Suppressor macrophage treated with lipopolysaccharide for 4 hours (primary cell): ENCODE data around the gene SRP68.
A peak's percentile ranks its signal among the peaks of the same experiment; 100 is the strongest.
"Not testable (repeated sequence)": the region's sequence is repeated elsewhere in the genome, so short reads cannot be mapped to it uniquely, and the experiment has no call there.

Source experiments
- DNase-seq: peaks from one replicate; pipeline ENCODE4 v3.0.0-alpha.2; 2020

SRP68 gene

DNA sequence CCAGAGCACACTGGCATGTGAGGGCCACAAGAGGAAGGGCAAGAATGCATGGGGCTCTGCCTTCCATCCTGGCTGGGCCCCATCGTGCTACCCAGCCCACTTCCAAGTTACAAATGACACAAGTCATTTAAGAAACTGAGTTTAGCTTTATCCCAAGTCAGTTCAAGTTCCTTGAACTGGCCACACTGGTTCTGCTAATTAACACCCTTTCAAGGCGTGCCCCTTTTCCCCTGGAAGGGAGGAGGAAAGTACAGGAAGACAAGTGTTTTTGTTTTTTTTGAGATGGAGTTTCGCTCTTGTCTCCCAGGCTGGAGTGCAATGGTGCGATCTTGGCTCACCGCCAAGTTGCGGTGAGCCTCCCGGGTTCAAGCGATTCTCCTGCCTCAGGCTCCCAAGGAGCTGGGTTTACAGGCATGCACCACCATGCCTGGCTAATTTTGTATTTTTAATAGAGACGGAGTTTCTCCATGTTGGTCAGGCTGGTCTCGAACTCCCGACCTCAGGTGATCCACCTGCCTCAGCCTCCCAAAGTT is 27.8 kb downstream of the SRP68 start:
- not testable (repeated sequence) for DNase-seq

- not testable (repeated sequence) for DNase-seq
These were observed 29.4 kb downstream of the SRP68 start for GRCh38 chr17:76042868-76043267.

GRCh38 chr17:76040376-76040775 is 31.9 kb downstream of the SRP68 start:
- DNase-seq, result no peak

- DNase-seq, result no peak
These were observed 33.2 kb downstream of the SRP68 start for GRCh38 chr17:76039121-76039520.

GRCh38 chr17:76038050-76038449 is 34.3 kb downstream of the SRP68 start:
- DNase-seq, result no peak

GRCh38 chr17:76036497-76037261 is 35.6 kb downstream of the SRP68 start:
- DNase-seq, result no peak

GRCh38 chr17:76034428-76035350 is 37.6 kb downstream of the SRP68 start:
- no peak for DNase-seq

DNA sequence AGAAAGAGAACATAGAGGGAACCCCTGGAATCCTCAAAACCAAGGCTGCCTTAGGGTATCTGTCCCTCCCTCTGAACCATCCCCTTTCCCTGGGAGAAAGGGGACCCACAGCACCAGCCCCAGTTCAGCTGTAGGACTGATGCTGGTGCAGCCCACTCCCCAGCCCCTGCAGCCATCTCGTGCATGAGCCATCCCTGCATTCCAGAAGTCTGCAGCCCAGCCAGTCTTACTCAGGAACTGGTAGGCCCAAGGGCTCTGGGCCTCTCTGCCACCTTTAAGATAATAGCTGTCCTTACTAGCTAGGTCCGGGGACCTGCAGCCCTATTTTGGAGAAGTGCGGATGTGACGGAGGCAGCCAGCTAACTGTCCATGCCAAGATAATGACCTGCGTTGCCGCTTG is 39.2 kb downstream of the SRP68 start:
- DNase-seq, result no peak

- DNase-seq, result no peak
These were observed 39.6 kb downstream of the SRP68 start for GRCh38 chr17:76032780-76033108.

DNA sequence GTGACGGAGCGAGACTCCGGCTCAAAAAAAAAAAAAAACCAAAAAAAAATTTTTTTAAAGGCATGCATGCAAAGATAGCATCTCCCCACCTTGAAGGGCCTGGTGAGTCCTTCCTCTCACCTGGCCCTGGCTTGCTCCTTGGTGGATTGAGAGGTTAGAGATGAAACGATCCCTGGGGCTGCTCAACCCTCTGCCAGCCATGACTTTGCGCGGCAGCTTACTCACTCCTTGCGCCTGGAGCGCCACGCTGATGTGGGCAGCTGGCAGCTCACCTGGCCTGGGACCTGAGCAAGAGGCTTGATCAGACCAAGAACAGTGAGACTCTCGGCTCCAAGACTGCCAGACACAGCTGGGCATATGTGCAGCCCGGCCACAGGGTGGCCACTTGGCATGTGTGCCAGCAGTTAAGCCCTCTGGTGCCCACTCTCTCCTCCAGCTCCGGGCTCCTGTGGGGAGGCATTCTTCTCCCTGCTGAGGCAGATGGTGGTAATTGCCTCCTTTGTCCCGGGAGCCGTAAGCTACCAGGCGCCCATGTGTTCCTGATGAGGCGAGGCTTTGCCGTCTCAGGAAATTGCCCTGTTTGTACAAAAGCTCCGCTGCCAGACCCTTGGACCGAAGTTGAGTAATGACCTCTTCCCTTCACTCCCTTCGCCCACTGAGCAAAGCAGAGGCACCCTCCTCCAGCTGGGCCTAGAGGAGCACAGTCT is 40.1 kb downstream of the SRP68 start:
- DNase-seq, result no peak

- peak; percentile 15 for DNase-seq
These were observed 45.0 kb downstream of the SRP68 start, which contains the start of gene EVPL for GRCh38 chr17:76027159-76027839. Gene EVPL, minus strand, starts transcription at chr17:76027306. Its CDS starts 108 bp downstream, at chr17:76027198.

DNA sequence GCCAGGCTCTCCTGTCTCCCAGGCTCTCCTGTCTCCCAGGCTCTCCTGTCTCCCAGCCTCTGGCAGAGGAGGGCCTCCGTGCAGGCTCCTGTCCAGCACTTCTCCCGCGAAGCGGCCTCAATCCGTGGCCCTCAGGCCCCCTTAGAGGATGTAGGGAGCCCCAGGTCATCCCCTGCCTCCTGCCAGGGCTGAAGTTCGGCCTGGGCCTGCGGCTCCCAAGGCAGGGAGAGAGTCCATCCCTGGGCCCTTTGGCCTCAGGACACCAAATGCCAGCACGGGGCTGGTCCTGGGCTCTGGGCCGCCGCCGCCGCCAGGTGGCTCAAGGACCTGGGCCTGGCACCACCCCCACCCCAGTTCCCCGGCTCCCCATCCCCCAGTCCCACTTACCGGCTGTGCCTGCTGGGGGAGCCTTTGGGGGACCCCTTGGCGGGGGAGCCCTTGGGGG is 45.6 kb downstream of the SRP68 start:
- DNase-seq, result no peak

GRCh38 chr17:76025294-76025693 is 47.0 kb downstream of the SRP68 start:
- DNase-seq, result no peak

DNA sequence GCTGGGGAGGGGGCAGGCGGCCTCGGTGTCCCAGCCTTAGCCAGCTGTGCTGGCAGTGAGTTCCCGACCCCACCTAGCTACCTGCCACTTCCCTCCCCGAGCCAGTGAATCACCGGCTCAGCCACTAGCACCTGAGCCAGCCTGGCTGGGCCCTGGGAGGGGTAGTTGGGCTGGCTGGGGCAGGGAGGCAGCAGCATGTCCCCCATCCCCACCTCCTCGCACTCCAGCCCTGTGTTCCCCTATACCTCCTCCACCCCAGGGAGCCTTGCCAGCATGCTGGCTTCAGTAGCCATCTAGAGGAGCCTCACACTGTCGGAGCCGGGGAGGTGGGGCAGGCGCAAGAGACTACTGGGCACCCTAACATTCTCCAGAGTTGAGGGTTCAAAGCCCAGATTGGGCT is 48.0 kb downstream of the SRP68 start:
- no peak for DNase-seq

GRCh38 chr17:76023900-76024237 is 48.4 kb downstream of the SRP68 start:
- no peak for DNase-seq

- no peak for DNase-seq
These were observed 49.1 kb downstream of the SRP68 start for GRCh38 chr17:76022973-76023899.

GRCh38 chr17:76022285-76022684 is 50.0 kb downstream of the SRP68 start:
- DNase-seq, result no peak

DNA sequence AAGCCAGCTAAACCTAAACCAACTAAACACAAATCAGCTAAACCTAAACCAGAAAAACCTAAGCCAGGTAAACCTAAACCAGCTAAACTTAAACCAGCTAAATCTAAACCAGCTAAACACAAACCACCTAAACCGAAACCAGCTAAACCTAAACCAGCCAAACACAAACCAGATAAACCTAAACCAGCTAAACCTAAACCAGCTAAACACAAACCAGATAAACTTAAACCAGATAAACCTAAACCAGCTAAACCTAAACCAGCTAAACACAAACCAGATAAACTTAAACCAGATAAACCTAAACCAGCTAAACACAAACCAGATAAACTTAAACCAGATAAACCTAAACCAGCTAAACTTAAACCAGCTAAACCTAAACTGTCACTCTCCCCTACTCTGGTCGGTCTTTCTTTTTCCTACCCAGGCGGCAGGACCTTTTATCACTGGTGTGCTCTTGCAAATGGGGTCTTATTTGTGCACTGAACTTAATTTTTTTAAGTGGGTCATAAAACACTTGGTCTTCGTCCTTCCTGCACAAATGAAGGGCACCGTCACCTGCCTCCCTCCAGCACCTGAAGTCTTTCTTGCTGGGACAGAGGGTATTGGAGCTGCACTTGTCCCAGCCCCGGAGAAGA is 52.4 kb downstream of the SRP68 start:
- DNase-seq, result no peak

- DNase-seq, result no peak
These were observed 53.5 kb downstream of the SRP68 start for GRCh38 chr17:76018801-76019200.

- DNase-seq, result no peak
These were observed 54.0 kb downstream of the SRP68 start for GRCh38 chr17:76018340-76018680.
